Islet of Langerhans (tissue), 1 donor: ENCODE data around the gene SH3RF2.

ENCODE experiments used
- FAIRE-seq: peaks from one replicate; lab custom pipeline; 2011; peaks lifted over from hg19 to GRCh38; lab: Jason Lieb, UNC

The SH3RF2 gene

DNA sequence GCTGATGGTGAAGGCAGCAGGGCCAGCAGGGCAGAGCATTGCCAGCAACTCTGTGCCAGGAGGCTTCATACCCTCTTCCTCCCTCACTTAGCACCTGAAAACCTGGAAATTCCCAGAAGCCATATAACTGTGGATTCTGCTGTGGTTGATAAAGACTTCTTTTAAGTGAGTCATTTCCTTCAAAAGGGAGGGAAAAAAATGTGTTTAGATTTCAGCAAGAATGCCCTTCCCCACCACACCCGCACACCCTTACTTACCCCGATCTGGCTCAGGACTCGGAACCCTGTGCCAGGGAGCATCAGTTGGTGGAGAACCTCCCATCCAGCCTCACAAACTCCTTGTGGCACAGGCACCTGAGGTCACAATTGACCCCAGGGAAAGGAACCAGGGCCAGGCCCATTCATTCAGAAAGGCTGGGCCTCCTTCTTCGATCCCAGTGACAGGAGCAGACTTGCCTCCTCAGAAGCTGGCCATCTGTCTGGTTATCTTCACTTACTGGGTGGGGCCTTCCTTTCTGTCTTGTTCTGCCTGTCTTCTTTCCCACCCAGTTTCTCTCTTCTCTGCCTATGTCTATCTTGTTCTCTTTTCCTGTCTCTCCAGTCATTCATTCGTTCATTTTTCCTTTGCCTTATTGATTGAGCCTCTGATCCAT, 106.4 kb downstream of the SH3RF2 start:
- FAIRE-seq: no peak

GRCh38 chr5:146043722-146044121, 107.3 kb downstream of the SH3RF2 start:
- no peak for FAIRE-seq

- no peak for FAIRE-seq
These were observed 111.0 kb downstream of the SH3RF2 start for GRCh38 chr5:146047396-146047795.

- FAIRE-seq: peak; percentile 94
These were observed 112.8 kb downstream of the SH3RF2 start for GRCh38 chr5:146048994-146049703.

DNA sequence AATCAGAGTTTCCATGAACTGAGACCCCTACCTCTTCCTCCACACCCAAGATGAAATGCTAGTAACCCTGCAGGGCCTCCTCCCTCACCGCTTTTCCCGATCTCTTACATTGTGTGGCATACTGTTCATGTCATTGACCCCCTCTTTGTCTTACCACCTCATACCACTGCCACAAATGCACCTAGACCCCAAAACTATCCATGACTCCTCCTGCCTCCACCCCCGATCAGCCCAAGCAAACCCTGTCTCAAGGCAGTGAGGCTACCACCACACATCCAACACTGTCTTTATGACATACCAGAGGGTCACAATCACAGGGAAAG, 113.3 kb downstream of the SH3RF2 start:
- FAIRE-seq: no peak

GRCh38 chr5:146050086-146050485, 113.7 kb downstream of the SH3RF2 start:
- FAIRE-seq: no peak

- no peak for FAIRE-seq
These were observed 115.3 kb downstream of the SH3RF2 start for GRCh38 chr5:146051678-146052077.

GRCh38 chr5:146052780-146053179, 116.4 kb downstream of the SH3RF2 start:
- no peak for FAIRE-seq

DNA sequence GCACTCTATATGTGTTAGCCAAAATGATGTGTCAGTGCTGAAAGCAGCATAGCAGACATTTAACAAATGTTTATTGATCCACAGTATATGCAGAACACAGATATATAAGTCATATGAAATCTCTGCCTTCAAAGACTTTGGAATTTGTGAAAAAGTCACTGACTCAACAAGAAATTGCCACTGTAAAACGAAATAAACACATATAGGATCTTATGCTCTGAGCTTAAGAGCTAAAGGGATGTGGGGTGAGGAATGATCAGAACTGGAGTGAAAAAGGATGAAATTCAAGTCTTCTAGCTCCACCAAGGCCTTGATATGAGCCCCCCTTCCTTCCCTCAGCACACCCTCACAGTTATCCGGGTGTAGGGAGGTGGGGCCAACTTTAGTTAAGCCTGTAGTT, 119.1 kb downstream of the SH3RF2 start:
- no peak for FAIRE-seq

- no peak for FAIRE-seq
These were observed 123.3 kb downstream of the SH3RF2 start for GRCh38 chr5:146059460-146060220.

DNA sequence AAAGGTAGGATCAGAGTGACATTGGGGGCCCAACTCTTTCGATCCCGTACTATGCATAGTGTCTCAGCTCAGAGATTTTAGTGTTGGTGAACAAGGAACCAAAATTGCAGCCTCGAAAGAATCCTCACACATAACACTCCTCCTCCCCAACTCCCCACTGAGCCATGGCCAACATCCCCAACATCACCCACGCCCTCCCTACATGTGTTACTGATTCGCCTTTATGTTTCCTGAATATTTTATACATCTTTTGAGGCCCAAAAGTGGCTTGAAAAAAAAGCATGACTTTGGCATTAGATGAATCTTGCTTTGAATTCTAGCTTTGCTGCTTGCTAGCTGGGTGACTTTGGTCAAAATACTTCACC, 123.8 kb downstream of the SH3RF2 start:
- no peak for FAIRE-seq

DNA sequence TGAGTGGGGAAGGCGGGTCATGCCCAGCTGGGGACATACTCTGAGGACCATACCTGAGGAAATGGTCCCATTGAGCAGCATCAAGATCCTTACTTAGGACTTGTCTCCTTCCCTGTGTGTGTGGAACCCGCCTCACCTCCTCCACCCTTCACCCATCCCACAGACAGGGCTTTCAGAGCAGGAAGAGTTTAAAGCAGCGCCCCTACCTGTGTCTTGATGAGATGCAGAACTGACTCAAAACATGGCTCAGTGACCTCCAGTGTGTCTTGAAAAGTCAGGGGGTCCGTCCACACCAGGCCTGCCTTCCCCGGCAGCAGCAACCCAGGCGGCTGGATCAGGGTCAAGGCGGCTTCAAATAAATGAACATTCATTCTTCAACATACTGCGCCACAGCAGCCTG, 130.6 kb downstream of the SH3RF2 start:
- no peak for FAIRE-seq

DNA sequence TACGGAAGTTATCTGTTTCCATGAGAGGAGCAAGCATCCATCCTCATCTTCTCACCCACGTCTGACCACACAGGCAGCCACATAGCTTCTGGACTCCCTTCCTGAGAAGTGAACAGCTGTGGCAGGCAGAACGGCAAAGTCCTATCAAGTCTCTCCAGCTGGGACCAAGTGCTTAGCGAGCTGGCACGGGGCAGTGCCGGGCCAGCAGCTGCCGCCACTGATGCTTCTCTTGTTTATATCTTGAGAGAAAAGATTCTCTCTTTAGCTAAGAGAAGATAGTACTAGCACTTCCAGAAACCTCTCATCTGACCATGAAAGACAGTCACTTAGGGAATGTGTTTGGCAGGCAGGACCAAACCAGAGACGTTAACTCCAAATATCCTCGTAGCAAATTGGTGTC, 131.8 kb downstream of the SH3RF2 start:
- no peak for FAIRE-seq

DNA sequence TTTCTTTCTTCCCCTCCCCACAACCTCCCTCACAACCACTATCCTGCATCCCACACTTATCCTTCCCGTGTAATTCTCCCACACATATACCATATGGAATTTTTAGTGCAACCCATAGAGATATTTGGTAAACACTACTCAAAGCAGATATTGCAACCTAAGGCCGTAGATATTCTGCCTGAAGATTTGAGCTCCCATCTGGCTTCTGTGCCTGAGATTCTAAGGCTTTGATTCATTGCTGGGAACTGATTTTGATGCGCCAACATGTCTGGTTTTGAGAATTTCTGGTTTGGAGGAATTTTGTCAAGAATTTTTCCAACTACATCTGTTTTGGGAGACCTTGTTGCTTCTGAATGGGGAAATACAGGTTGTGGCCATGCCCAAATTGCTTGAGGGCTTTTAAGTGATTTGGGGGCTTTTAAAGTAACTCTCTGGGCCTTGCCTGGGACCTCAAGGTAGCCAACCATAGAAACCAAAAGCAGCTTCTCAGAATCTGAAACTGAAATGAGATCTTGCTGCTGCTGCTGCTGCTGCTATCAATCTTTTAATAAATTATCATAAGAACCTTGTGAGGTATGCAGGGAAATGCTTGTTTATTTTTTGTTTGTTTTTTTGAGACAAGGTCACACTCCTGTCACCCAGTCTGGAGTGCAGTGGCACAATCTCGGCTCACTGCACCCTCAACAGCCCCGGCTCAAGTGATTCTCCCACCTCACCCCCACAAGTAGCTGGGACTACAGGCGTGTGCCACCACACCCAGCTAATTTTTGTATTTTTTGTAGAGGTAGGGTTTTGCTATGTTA, 132.8 kb downstream of the SH3RF2 start:
- FAIRE-seq: no peak

DNA sequence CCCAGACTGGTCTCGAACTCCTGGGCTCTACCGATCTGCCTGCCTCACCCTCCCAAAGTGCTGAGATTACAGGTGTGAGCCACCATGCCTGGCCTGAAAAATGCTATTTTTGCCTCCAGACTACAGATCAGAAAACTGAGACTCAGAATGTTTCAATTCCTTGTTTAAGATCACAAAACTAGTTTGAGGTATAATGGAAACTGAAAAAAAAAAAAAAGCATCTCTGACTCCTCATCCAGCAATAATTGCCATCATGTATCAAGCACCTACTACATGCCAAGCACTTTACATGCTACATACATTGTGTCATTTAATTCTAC, 133.4 kb downstream of the SH3RF2 start:
- no peak for FAIRE-seq

DNA sequence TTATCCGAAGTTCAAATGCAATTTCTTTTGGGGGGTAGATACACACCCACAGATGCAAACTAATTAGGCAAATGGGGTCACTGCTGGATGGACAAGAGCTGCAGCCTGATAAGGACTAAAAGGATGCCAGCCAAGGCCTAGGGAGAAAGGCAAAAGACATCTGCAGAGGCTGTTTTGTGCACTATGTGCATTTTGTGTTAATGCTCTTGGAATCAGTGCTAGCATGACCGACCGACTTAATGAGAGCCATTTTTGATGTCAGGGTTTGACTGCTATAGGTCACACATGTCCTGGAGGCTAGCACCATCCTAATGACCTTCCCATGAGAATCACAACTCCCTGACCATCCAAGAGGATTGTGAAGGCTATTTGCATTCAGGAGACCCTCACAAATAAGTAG, 134.4 kb downstream of the SH3RF2 start:
- no peak for FAIRE-seq

DNA sequence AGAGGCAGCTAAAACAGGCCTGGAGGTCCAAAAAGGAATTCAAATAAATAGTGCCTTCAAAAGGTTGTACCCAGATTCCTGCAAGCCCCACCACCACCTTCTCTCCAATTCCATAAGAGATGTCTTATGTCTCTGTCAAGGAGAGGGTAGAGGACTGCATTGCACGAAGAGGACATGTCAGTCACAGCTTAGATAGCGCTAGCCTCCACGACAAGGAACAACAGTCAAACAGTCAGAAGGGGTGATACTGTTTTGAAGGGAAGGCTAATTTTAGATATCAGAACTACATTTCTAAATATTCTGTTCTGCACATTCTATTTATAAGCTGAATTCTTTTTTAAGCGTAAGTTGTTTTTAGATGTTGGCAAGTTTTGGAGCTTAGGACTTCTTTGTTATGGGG, 134.8 kb downstream of the SH3RF2 start:
- FAIRE-seq: no peak

DNA sequence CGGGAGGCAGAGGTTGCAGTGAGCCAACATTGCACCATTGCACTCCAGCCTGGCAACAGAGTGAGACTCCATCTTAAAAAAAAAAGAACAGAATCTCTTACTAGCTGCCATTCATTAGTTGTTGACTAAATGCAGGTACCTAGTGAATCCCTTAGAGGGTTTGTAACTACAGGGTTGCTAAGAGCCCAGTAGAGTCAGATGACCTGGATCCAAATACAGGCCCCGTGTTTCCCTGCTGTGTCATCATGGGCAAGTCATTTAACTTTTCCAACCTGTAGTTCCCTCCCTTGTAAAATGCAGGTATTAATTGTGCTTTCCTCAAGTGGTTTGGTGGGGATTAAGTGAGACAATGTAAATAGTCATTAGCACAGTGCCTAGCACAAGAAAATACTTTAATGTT, 136.2 kb downstream of the SH3RF2 start:
- peak; percentile 53 for FAIRE-seq

GRCh38 chr5:146073239-146073900, 137.0 kb downstream of the SH3RF2 start:
- no peak for FAIRE-seq

- FAIRE-seq: no peak
These were observed 139.7 kb downstream of the SH3RF2 start for GRCh38 chr5:146076028-146076427.

DNA sequence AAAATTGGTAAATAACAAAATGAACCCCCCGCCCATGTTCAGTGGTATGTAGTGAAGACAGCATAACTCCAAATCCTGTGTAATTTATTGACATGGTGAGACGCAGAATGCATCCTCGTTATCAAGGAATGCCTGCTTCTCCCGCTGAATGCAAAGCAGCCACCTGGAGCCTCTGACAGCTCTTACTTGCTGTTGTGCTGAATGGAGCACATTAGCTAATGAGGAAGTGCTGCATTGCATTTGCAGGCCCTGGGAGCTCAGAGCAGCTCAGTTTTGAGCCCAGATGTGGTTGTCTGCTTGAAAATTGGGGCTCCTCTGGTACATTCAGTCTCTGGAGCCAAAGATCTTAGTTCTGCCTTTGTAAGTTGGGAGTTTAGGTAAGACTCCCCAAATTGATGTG, 140.1 kb downstream of the SH3RF2 start:
- FAIRE-seq: no peak

DNA sequence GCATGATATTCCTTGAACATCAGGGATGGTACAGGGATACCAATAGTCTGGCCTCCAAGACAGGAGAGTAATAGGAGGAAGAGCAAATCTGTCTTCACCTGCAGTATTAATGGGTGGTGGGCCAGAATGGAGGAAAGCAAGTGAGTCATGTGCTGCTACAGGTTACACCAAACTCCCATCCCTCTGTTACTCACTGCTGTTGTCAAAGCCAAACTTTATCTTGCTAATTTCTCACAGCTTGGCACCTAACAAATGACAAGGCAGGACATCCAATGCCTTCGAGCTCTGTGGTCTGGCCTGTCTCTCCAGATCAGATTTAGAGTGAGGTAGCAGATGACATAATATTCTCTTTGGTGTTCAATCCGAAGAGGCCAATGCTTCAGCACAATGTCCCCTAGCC, 142.2 kb downstream of the SH3RF2 start:
- no peak for FAIRE-seq
